K562 (cell line): Measurements from ENCODE around the gene TANGO6. TPM values are rescaled to one million over a fixed set of nuclear protein-coding genes. Genes with fewer than 3 reads are reported as not detected.
A peak's percentile ranks its signal among the peaks of the same experiment; 100 is the strongest.

Source experiments
- CUX1 ChIP-seq: fragments of 200-800 bp; sonication (Bioruptor generic); IDR thresholded peaks from 2 replicates; pipeline ENCODE4 v1.6.1; 2016; ENCODE audit warnings: missing genetic modification characterization, missing compliant biosample characterization
- ETV5 ChIP-seq: sonication (generic); formaldehyde crosslinking; IDR thresholded peaks from 2 replicates; pipeline ENCODE4 v1.4.0; 2020; ENCODE audit warnings: low read depth, mild to moderate bottlenecking, missing genetic modification reagents
- FIP1L1 ChIP-seq: fragments of 200-400 bp; formaldehyde crosslinking; IDR thresholded peaks from 2 replicates; pipeline ENCODE4 v1.6.1; 2018; ENCODE audit warnings: mild to moderate bottlenecking, low read depth, low read length; ENCODE audit not compliant: poor library complexity, severe bottlenecking
- GTF2F1 ChIP-seq: IDR thresholded peaks from 2 replicates; pipeline ENCODE4 v1.6.1; 2011; ENCODE audit warnings: low read depth, low read length, improper control_type of control experiment
- HES1 ChIP-seq: fragments of 450-650 bp; IDR thresholded peaks from 2 replicates; pipeline ENCODE4 v1.6.1; 2016; ENCODE audit warnings: low read depth, mild to moderate bottlenecking, moderate library complexity
- HNRNPK ChIP-seq: fragments of 200-400 bp; formaldehyde crosslinking; IDR thresholded peaks from one replicate; pipeline ENCODE4 v1.6.1; 2018; ENCODE audit warnings: mild to moderate bottlenecking, low read depth, low read length; ENCODE audit not compliant: poor library complexity, severe bottlenecking
- ILF3 ChIP-seq: fragments of 450-650 bp; IDR thresholded peaks from 2 replicates; pipeline ENCODE4 v1.6.1; 2018; ENCODE audit warnings: antibody characterized with exemption, mild to moderate bottlenecking, moderate library complexity, borderline replicate concordance
- MBD2 ChIP-seq: sonication (generic); IDR thresholded peaks from 2 replicates; pipeline ENCODE4 v1.6.1; 2016; ENCODE audit warnings: low read depth, borderline replicate concordance
- MTA2 ChIP-seq: fragments of 450-650 bp; IDR thresholded peaks from 2 replicates; pipeline ENCODE4 v1.6.1; 2016; ENCODE audit warnings: low read depth
- NUFIP1 ChIP-seq: fragments of 450-650 bp; IDR thresholded peaks from 2 replicates; pipeline ENCODE4 v1.6.1; 2018; ENCODE audit not compliant: partially characterized antibody
- PATZ1 ChIP-seq: fragments of 250-450 bp; sonication (Bioruptor Pico); IDR thresholded peaks from 2 replicates; pipeline ENCODE4 v1.5.0; 2020; ENCODE audit warnings: mild to moderate bottlenecking, borderline replicate concordance
- POLR2AphosphoS5 ChIP-seq: IDR thresholded peaks from 2 replicates; pipeline ENCODE4 v1.6.1; 2011; ENCODE audit warnings: mild to moderate bottlenecking, low read depth, low read length, moderate library complexity; ENCODE audit not compliant: control insufficient read depth, insufficient read depth
- TAF1 ChIP-seq: IDR thresholded peaks from 2 replicates; pipeline ENCODE4 v1.6.1; 2011; ENCODE audit warnings: mild to moderate bottlenecking, low read length, moderate library complexity; ENCODE audit not compliant: insufficient read depth, control insufficient read depth, severe bottlenecking; ENCODE audit errors: extremely low read depth
- TCF3 ChIP-seq: sonication (generic); formaldehyde crosslinking; IDR thresholded peaks from 2 replicates; pipeline ENCODE4 v1.4.0; 2020; ENCODE audit warnings: mild to moderate bottlenecking, missing genetic modification reagents
- TCF7L2 ChIP-seq: fragments of 150-350 bp; IDR thresholded peaks from 2 replicates; pipeline ENCODE4 v1.6.1; 2016; ENCODE audit warnings: low read depth, mild to moderate bottlenecking, low read length, moderate library complexity
- ZFX ChIP-seq: sonication (generic); formaldehyde crosslinking; IDR thresholded peaks from 2 replicates; pipeline ENCODE4 v1.8.0; 2022; ENCODE audit warnings: mild to moderate bottlenecking, missing genetic modification reagents, moderate library complexity
- ZNF395 ChIP-seq: fragments of 200-800 bp; sonication (Bioruptor generic); IDR thresholded peaks from 2 replicates; pipeline ENCODE4 v1.6.1; 2017; ENCODE audit warnings: missing genetic modification characterization, missing compliant biosample characterization
- polyA plus RNA-seq, 8 experiments: library from polyadenylated mRNA; depleted of rRNA in 4 of 8; stranded (reverse) in 5 of 8; unstranded in 3 of 8; fragments of >200 nt; fragmentation: Nextera tagmentation in 2 of 8; fragmentation: Illumina TruSeq in 1 of 8; extraction: Ambion mirVana in 2 of 8; extraction: Trizol in 1 of 8; gene quantifications; 2 replicates each; pipeline versions ENCODE4 v1.2.1 to v1.2.3, GENCODE V29; 2011 to 2014; ENCODE audit warnings: inconsistent platforms in 1 of 8, missing spikeins in 1 of 8
- total RNA-seq, 7 experiments: library from RNA; depleted of rRNA in 6 of 7; stranded (reverse); fragments of >200 nt in 6 of 7; fragmentation: Illumina TruSeq in 2 of 7; extraction: Trizol in 2 of 7; gene quantifications; 2 replicates each; pipeline versions ENCODE4 v1.2.1 to v1.2.3, GENCODE V29; 2011 to 2021; ENCODE audit warnings: low replicate concordance in 1 of 7

Gene TANGO6
- total and polyA plus RNA-seq, 9 of the 15 experiments (the other 6 are each of a cell fraction or from before 2014, with no cell fraction given), result 1.6 to 15.2 (median 9.6) TPM

- TF ChIP-seq MBD2, result no peak
- TF ChIP-seq HNRNPK, result no peak
- TF ChIP-seq NUFIP1, result no peak
- no peak for TF ChIP-seq ZNF395 (CRISPR knock-in tag)
- TF ChIP-seq PATZ1, result no peak
- no peak for TF ChIP-seq FIP1L1
- TF ChIP-seq POLR2AphosphoS5, result peak; percentile 66; the same call in 1 of the 2 replicates
- TF ChIP-seq TCF7L2, result no peak
- no peak for TF ChIP-seq ZFX
- peak; percentile 81 for TF ChIP-seq TCF3 (CRISPR knock-in tag)
- TF ChIP-seq ETV5 (CRISPR knock-in tag), result no peak
- TF ChIP-seq TAF1, result no peak
- no peak for TF ChIP-seq ILF3
- TF ChIP-seq MTA2, result peak; percentile 63
- TF ChIP-seq GTF2F1, result no peak
- TF ChIP-seq HES1, result no peak
- TF ChIP-seq CUX1 (CRISPR knock-in tag), result 0 out of 2 replicates have a peak, but pooled peaks have one; percentile 43
Observed at GRCh38 chr16:69089091-69089910, 246.0 kb downstream of the TANGO6 start (continued).
